Measurements from ENCODE around the gene NMT1.

The NMT1 gene

DNA sequence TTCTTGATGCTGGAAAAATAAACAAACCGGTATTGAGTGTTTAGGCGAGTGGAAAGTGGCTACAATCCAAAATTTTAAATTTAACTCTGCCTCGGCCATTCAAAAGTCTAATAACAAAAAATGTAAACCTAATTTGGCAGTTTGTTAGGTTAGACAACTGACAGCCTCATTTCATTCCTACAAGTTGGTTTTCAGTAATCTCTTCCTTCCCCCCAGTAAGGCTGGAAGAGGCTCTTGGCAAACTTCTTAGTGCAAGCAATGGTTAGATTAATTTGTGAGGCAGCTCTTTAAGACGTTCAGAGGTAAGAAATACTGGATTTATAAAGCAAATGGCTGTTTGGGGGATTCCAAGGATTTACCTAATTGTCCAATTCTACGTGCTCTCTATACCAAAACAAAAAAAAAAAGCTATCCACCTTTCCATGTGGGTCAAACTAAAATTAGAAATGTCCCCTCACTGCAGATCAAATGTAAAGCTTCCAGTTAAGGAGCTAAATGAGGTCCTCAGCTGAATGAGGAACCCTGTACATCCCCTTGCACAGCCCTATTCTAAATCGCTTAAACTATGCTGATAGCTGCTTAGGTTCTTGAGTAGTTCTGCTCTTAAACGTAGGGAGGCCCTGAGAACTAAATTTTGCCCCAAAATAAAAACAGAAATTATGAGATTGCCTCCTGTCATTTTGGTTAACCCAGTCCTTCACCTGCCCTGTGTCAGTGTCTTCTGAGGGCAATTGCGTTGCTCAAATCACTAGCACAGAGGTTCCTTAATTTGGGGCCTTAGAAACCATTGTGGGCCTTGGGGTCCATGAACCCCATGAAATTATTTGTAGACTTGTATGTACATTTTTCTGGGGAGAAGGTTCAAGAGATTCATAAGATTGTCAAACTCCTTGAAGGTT, 90.0 kb downstream of the NMT1 start:
- DNase-seq (ENCODE audit: low spot score): no peak

DNA sequence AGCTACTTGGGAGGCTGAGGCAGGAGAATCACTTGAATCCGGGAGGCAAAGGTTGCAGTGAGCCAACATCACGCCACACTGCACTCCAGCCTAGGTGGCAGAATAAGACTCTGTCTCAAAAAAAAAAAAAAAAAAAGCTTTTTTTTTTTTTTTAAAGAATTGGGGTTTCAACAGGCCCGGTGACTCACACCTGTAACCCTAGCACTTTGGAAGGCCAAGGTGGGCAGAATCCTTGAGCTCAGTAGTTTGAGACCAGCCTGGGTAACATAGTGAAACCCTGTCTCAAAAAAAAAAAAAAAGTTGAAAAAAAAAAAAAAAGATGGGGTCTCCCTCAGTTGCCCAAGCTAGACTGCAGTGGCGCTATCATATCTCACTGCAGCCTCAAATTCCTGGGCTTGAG, 93.9 kb downstream of the NMT1 start:
- no peak for DNase-seq (ENCODE audit: low spot score)

DNA sequence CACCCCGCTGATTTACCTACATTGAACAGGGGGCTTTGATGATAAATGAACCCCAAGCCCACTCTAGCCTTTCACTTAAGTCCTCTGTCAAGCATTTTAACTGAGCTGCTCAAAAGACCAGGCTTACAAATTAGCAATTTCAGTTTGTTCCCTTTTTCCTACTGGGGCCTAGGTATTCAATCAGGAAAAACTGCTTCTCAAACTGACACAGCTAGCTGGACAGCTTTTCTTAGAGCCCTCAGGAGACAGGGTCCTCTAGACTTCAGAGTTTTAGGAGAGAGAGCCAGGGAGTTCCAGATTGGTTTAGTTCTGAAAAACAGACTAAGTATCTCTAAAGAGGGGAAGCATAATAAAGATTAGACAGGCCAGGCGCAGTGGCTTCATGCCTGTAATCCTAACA, 94.4 kb downstream of the NMT1 start:
- no peak for DNase-seq (ENCODE audit: low spot score)

DNA sequence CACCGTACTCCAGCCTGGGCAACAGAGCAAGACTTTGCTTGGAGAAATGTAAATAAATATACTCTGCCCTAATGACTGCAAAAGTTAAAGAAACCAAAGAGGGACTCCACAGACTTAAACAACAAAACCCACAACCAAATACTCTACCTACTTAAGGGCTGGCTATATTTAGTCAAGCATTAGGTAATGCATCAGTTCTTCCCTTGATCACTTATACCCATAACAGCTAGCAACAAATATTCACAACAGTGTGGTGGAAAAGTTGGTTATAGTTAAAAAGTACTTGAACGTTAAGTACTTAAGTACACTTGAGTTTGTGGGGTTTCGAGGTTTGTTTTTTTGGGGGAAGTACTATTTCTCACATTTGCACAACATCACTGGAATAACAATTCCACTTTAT, 95.1 kb downstream of the NMT1 start:
- no peak for DNase-seq (ENCODE audit: low spot score)
